OCI-LY1 (cell line): ENCODE results near the gene DNAJC6.

Experiments
- CTCF ChIP-seq: fragments of 200-600 bp; sonication (generic), shearing (Covaris generic); IDR thresholded peaks from 2 replicates; pipeline ENCODE4 v1.5.1; 2017; ENCODE audit warnings: mild to moderate bottlenecking, antibody characterized with exemption, low read length, moderate library complexity, mixed read lengths
- EZH2 ChIP-seq: fragments of 200-600 bp; sonication (generic), shearing (Covaris generic); IDR thresholded peaks from 2 replicates; pipeline ENCODE4 v1.8.0; 2017; ENCODE audit warnings: borderline replicate concordance, mixed run types, mild to moderate bottlenecking, antibody characterized with exemption, low read length, moderate library complexity, mixed read lengths

- TF ChIP-seq EZH2, result no peak
- peak; percentile 68 for TF ChIP-seq CTCF
These were observed 121.9 kb downstream of the DNAJC6 start for GRCh38 chr1:65431111-65431705.
